ENCODE results near the gene OVCA2.

- TF ChIP-seq CTCF (IDR thresholded peaks at IDR 0.05; ENCODE audit: poor library complexity): peak; percentile 77
- TF ChIP-seq EZH2 (IDR thresholded peaks at IDR 0.05; ENCODE audit: borderline replicate concordance): peak; percentile 62
- peak; percentile 8 for TF ChIP-seq EZH2phosphoT487 (IDR thresholded peaks at IDR 0.05; ENCODE audit: low read depth, severe bottlenecking, unreplicated experiment)
These were observed 16.1 kb upstream of the OVCA2 start for GRCh38 chr17:2025622-2026309.

Data from hepatocyte (in vitro differentiated cells).